Activated CD4-positive, alpha-beta T cell treated with anti-CD3 and anti-CD28 coated beads for 1 hour (primary cell): ENCODE data around the gene DMKN.

ENCODE experiments used
- DNase-seq: peaks from one replicate; pipeline ENCODE4 v3.0.0-alpha.2; 2020

The DMKN gene

GRCh38 chr19:35460608-35461007 lies 52.8 kb downstream of the DMKN start:
- DNase-seq = no peak

DNA sequence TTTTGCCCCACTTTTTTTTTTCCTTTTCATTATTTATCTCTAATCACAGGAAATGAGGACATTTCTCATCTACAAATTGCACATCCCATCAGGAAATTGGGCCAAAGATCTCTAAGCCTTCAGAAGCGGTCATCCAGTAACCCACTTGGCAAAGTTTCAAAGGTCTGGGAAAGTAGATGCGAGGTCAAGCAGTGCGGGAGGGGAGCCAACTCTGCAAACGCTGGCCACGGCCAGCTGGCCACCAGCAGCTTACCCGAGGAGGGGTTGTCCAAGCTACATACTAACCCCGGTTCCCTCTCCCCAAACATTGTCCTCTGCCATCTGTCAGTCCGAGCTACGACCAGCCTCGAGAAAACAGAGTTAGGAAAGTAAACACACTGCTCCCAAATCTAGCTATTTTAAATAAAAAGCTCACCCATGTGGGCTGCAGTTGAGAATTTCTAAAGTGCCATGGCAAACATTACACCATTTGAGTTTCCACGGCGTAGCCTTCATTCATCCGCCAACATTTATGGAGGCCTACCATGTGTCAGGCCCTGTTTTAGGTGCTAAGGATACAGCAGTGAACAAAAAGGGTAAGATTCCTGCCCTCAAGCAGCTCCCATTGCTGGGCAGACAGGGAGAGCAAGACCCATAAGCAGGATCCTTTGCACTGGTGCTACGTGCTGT lies 53.9 kb downstream of the DMKN start:
- no peak for DNase-seq

- DNase-seq = no peak
These were observed 54.6 kb downstream of the DMKN start for GRCh38 chr19:35458731-35459391.

DNA sequence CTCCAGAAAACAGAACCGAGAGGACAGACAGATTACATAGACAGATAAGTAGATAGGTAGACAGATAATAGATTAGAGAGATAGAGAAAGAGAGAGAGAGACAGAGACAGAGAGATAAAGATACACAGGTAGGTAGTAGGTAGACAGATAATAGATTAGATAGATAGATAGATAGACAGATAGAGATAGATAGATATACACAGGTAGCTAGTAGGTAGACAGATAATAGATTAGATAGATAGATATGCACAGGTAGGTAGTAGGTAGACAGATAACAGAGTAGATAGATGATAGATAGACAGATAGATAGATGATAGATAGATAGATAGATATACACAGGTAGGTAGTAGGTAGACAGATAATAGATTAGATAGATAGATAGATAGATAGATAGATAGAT lies 55.3 kb downstream of the DMKN start:
- DNase-seq = no peak

DNA sequence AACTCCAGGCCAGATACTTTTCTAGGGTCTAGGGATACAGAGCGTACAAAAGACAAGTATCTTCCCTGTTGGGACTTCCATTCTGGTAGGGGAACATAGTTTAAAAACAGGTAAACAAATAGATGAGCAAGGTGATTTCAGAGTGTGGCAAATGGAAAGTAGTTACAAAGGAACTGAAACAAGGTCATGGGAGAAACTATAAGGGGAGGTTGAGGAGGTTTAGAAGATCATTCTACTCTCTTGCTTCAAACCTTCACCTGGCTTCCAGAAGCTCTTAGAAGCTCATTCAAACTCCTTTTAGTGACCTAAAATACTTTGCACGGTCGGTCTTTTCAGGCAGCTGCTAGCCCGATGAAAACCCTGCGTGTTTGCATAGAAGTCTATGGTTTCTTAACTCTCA lies 56.3 kb downstream of the DMKN start:
- DNase-seq = no peak

- DNase-seq = no peak
These were observed 57.7 kb downstream of the DMKN start for GRCh38 chr19:35455616-35456201.

- DNase-seq = no peak
These were observed 58.8 kb downstream of the DMKN start for GRCh38 chr19:35454663-35455062.

- no peak for DNase-seq
These were observed 61.9 kb downstream of the DMKN start for GRCh38 chr19:35451338-35452096.

GRCh38 chr19:35449359-35450043 lies 63.9 kb downstream of the DMKN start:
- DNase-seq = no peak

GRCh38 chr19:35447606-35448469 lies 65.6 kb downstream of the DMKN start, which contains the start of gene FFAR2:
Gene FFAR2, plus strand, starts transcription at chr19:35448257. Its CDS starts 1,458 bp downstream, at chr19:35449715.
- no peak for DNase-seq
